NT2/D1 (cell line): ENCODE measurements around the gene GNG14.

Experiments
- DNase-seq: peaks from one replicate; pipeline ENCODE4 v3.0.0-alpha.2; 2011; ENCODE audit warnings: low read depth, low spot score
- H3K27me3 ChIP-seq: 2 replicates; pipeline ENCODE4 v1.6.0; 2011; ENCODE audit warnings: mild to moderate bottlenecking; ENCODE audit not compliant: insufficient read length, insufficient read depth
- H3K36me3 ChIP-seq: 2 replicates; pipeline ENCODE4 v1.6.1; 2011; ENCODE audit warnings: mild to moderate bottlenecking, low read length, mixed read lengths; ENCODE audit not compliant: insufficient read depth, insufficient read length
- H3K4me1 ChIP-seq: 2 replicates; pipeline ENCODE4 v1.5.1; 2011; ENCODE audit not compliant: insufficient read depth, insufficient read length
- H3K4me3 ChIP-seq: 2 replicates; pipeline ENCODE4 v1.5.1; 2011; ENCODE audit warnings: low read depth; ENCODE audit not compliant: insufficient read length
- H3K9ac ChIP-seq: 2 replicates; pipeline ENCODE4 v1.6.0; 2011; ENCODE audit warnings: low read depth; ENCODE audit not compliant: insufficient read length
- H3K9me3 ChIP-seq: 2 replicates; pipeline ENCODE4 v1.5.1; 2011; ENCODE audit warnings: mild to moderate bottlenecking, low read length; ENCODE audit not compliant: insufficient read depth
- SUZ12 ChIP-seq: IDR thresholded peaks from 2 replicates; pipeline ENCODE4 v1.6.1; 2011; ENCODE audit not compliant: insufficient read length, insufficient read depth; ENCODE audit errors: extremely low read depth
- YY1 ChIP-seq: IDR thresholded peaks from 2 replicates; pipeline ENCODE4 v1.6.1; 2011; ENCODE audit not compliant: insufficient read length, insufficient read depth
- ZNF274 ChIP-seq: IDR thresholded peaks from 2 replicates; pipeline ENCODE4 v1.6.1; 2011; ENCODE audit warnings: mild to moderate bottlenecking, low read depth, low read length

The GNG14 gene

DNA sequence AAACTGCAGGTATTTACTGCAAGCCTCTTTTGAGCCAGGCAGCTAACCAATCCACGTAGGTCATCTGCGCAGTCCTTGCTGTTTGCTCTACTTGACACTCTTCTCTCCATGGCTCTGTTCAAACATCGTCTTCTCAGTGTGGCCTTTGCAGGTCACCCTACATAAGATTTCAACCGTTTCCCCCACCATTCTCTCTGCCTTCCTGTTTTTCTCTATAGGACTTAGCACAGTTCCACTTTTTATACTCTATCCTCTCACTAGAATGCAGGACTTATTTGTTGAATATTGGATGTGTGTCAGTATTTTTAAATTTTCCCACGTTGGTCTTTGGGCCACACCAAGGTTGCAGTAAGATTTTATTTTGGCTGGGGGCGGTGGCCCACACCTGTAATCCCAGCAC is 10.3 kb downstream of the GNG14 start:
- H3K4me1 ChIP-seq: peaks cover 12% of the 10 kb centered on the region
- H3K27me3 ChIP-seq: peaks cover 5% of the 10 kb centered on the region
- H3K4me3 ChIP-seq: no peak overlapping the region
- TF ChIP-seq SUZ12 (no peak), YY1 (no peak)
- H3K9ac ChIP-seq: no peak overlapping the region
- DNase-seq: no peak
- no peaks in the 10 kb centered on the region for H3K9me3 ChIP-seq
- H3K36me3 ChIP-seq: peaks cover 58% of the 10 kb centered on the region

DNA sequence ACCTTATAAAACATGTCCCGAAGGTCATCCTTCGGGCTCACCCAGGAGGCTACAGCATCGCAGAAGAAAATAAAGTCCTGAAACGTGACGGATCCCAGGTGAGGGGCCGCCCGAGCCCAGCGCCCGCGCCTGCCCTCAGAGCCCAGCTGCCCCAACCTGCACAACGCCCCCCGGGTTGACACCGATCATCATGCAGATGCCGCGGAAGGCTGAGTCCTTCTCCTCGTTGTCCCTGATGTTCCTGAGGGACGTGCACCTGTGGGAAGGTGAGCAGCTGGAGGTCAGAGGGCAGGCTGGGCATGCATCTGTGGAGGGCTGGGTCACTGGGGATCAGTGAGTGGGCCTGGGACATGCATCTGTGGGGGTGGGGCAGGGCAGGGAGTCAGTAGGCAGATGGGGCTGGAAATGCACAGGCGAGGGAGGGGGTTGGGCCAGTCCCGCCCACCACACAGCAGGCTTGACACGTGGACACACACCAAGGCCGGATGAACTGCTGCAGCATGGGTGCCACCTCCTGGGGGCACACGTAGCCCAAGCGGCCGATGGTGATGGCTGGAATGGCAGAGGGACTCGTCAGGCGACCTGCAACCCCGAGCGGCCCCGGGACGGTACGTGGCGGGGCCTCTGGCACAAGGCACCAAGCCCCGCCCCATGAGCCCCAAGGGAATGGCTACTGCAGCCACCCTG is 13.9 kb downstream of the GNG14 start:
- Histone ChIP-seq H3K4me3 (no peak overlapping the region), H3K4me1 (peaks cover 13% of the 10 kb centered on the region), H3K36me3 (peaks cover 92% of the 10 kb centered on the region), H3K9me3 (no peaks in the 10 kb centered on the region), H3K9ac (peak overlapping the region; percentile 26), H3K27me3 (no peaks in the 10 kb centered on the region)
- no peak for TF ChIP-seq ZNF274
- no peak for TF ChIP-seq YY1
- no peak for TF ChIP-seq SUZ12
- DNase-seq: no peak

DNA sequence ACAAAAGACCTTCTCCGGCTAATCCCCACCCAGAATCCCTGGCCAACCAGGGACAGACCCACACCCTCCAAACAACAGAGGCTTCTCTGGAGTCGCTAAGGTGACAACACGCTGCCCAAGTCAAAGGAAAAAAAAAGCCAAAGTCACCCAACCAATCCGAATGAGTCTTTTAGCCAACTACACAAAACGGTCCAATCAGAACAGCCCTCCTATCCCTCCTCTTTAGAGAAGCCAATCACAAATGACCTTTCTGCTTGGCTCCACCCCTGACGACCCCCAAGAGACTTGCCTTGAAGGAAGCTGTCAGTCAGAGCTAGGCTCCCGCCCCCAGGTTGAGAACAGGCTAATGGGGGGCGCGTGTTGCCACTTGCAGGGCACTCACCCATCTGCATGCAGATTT is 15.2 kb downstream of the GNG14 start:
- Histone ChIP-seq H3K9ac (no peak overlapping the region), H3K27me3 (no peaks in the 10 kb centered on the region), H3K4me1 (peaks cover 13% of the 10 kb centered on the region), H3K4me3 (no peak overlapping the region), H3K9me3 (no peaks in the 10 kb centered on the region), H3K36me3 (peaks cover 99% of the 10 kb centered on the region)
- DNase-seq: peak; percentile 87
- no peak for TF ChIP-seq YY1
- no peak for TF ChIP-seq SUZ12
- TF ChIP-seq ZNF274: no peak

DNA sequence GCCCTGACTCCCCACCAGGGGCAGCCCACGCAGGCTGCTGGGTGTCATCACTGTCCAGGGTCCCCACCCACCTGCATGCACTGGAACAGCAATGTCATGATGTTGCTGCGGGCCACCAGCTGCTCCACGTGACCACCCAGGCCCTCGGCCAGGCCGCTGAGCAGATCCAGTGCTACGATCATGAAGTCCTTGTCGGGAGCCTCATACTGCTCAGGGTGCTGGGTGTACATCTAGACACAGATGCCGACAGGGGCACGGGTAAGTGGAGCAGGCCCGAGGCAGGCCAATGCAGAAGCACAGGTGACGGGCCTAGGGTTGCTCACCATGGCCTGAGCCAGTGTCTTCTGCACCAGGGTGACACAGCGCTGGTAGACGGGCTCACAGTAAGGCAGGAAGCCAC is 17.4 kb downstream of the GNG14 start:
- TF ChIP-seq YY1: no peak
- TF ChIP-seq SUZ12: no peak
- TF ChIP-seq ZNF274: no peak
- Histone ChIP-seq H3K9me3 (no peaks in the 10 kb centered on the region), H3K9ac (no peak overlapping the region), H3K4me3 (no peak overlapping the region), H3K36me3 (peaks cover 99% of the 10 kb centered on the region), H3K27me3 (no peaks in the 10 kb centered on the region), H3K4me1 (peaks cover 13% of the 10 kb centered on the region)
- DNase-seq: no peak

DNA sequence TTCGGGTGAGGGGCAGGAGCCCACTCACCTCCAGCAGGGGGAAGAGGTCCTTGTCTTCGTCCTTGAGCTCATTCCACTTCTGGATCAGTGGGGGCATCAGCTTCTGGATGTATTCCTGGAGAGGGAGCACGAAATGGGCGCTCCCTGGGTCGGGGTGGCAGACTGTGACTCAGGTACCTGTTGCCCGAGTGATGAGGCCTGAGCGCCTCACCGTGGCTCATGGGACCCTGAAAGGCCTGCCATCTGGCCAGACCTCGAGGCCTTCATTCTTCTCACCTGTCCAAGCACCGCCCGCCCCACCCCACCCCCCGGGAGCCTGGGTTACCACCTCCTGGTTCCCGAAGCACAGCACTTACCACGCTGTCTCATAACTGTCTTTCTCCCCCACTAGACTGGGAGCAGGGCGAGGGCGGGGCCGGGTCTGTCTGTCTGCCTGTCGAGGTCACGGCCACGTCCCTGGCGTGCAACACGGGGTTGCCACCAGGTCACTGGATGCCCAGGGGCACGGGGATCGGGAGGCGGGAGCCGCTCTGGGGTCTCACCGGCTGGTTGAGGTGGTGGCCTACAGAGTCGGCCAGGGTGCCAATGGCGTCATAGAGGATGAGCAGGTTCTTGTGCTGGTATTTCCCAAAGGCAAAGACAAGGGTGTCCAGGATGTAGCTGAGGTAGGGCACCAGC is 18.0 kb downstream of the GNG14 start:
- Histone ChIP-seq H3K4me1 (peaks cover 11% of the 10 kb centered on the region), H3K9me3 (no peaks in the 10 kb centered on the region), H3K4me3 (no peak overlapping the region), H3K9ac (no peak overlapping the region), H3K36me3 (peaks cover 100% of the 10 kb centered on the region), H3K27me3 (no peaks in the 10 kb centered on the region)
- DNase-seq: no peak
- TF ChIP-seq YY1: no peak
- TF ChIP-seq SUZ12: no peak
- no peak for TF ChIP-seq ZNF274

DNA sequence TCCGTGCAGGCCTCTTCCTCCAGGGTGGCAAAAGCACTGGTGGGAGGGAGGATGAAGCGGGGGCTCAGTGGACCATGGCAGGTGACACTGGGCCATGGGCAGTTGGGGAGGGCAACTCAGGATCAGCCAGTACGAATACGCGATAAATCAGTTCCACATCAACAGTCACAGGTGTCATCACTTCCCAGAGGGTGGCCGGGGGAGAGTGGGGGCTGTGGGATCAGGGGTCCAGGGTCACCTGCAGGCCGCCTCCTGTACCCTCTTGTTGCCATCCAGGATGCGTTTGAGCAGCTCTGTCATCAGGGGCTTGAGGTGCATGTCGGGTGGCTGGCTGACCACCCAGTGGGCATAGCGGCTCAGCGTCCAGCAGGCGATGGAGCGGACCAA is 18.5 kb downstream of the GNG14 start:
- Histone ChIP-seq H3K36me3 (peaks cover 100% of the 10 kb centered on the region), H3K9ac (no peak overlapping the region), H3K4me1 (peaks cover 13% of the 10 kb centered on the region), H3K9me3 (no peaks in the 10 kb centered on the region), H3K4me3 (no peak overlapping the region), H3K27me3 (no peaks in the 10 kb centered on the region)
- DNase-seq: no peak
- TF ChIP-seq SUZ12 (no peak), YY1 (no peak), ZNF274 (no peak)

DNA sequence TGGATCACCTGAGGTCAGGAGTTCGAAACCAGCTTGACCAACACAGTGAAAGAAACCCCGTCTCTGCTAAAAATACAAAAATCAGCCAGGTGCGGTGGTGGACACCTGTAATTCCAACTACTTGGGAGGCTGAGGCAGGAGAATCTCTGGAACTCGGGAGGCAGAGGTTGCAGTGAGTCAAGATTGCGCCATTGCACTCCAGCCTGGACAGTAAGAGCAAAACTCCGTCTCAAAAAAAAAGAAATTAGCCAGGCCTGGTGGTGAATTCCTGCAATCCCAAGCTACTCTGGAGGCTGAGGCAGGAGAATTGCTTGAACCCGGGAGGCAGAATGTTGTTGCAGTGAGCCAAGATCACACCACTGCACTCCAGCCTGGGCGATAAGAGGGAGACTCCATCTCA is 20.8 kb downstream of the GNG14 start:
- Histone ChIP-seq H3K4me1 (peaks cover 3% of the 10 kb centered on the region), H3K9ac (no peak overlapping the region), H3K4me3 (no peak overlapping the region), H3K9me3 (no peaks in the 10 kb centered on the region), H3K27me3 (no peaks in the 10 kb centered on the region), H3K36me3 (peaks cover 96% of the 10 kb centered on the region)
- no peak for DNase-seq
- no peak for TF ChIP-seq YY1
